ENCODE results near the gene LYPD6B.

GRCh38 chr2:149012545-149012944 lies 26.0 kb upstream of the LYPD6B start:
- no peak for TF ChIP-seq POLR2AphosphoS5 (IDR thresholded peaks at IDR 0.05)
- TF ChIP-seq CTCF (IDR thresholded peaks at IDR 0.05) = no peak
- no peak for TF ChIP-seq POLR2A (IDR thresholded peaks at IDR 0.05)
- TF ChIP-seq EP300 (IDR thresholded peaks at IDR 0.05) = no peak

All from gastroesophageal sphincter (tissue), 3 donors.